NCI-H526 treated with DMSO at 0.1 percent for 48 hours (cell line): Measurements from ENCODE around the gene CLOCK.

Experiments used
- DNase-seq: peaks from one replicate; lab custom pipeline; 2025; lab: John Stamatoyannopoulos, UW

Gene CLOCK

DNA sequence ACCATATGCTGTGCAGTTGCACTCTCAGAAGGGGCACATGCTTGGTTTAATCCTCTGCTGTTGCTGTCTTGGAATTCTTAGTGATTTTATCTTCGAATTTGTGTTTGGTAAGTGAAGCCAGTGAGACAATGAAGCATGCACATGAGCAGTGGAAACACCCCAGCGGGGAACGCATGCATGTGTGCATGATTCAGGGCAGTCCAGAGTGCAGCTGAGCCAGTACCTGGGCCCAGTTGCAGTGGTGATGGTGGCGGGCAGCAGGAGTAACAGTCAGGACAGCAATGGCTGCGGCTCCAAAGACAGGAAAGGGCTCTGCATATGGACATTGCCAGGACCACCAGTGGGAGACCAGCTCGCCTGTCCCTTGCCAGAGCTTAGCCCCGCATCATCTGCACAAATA is 165.2 kb downstream of the CLOCK start:
- DNase-seq = no peak

DNA sequence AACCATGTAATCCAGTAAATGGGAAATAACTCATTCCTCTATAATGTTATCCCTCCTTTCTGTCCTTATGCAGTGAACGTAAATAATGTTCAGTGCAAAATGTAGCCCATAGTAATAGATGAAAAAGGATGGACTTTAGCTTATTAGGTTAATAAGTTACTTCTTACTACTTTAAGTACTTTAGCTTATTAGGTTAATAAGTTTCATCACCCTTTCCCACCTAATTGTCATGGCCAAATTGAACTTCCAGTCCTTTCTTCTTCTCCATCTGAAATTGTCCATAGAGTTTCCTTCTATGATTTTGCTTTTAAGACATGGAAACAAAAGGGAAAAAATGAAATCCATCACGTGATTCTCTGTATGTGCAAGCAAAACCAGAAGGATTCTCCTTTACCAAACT is 166.1 kb downstream of the CLOCK start:
- DNase-seq = no peak

DNA sequence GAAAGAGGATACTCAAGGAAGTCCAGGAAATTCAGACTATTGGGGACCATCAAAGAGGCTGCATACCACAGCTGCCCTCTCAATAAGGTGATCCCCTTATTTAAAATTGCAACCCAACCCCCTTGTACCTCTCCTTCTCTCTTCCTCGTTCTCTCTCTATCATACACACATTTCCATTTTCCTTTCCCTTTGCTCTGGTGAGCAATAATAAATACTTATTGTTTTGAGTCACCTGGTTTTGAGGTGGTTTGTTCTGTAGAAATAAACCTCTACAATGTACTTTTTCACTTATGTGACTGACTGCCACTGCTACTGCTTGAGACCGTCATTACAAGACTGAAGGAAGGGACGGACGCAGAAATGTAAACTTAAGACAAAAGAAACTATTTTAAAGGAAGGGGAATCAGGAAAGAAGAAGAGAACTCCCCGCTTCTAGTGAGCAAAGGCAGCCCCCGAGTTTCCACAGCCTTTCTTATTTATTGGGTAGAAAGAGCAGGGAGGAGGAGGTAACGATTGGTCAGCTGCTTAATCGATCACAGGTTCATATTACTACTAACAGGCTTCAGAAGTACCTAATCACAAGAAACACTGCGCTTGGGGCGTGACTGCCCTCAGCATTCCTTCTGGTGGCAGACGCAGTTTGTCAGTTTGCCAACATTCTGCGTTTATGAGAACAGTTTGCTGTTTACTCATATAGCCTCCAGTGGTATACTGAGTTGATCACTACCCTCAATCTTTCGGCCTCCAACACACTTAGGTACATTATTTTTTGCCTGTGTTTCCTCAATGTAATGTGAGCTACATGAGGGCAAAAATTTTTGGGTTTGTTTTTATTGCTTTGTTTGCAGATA is 167.9 kb downstream of the CLOCK start:
- no peak for DNase-seq
